GM12801 (cell line): ENCODE results near the gene BACH1.

ENCODE experiments used
- TF ChIP-seq, protein P1 (sequence below): IDR thresholded peaks from one replicate; pipeline ENCODE4 v1.5.1; 2011; ENCODE audit warnings: control low read depth; ENCODE audit not compliant: insufficient read length; ENCODE audit errors: extremely low read depth

The BACH1 gene

DNA sequence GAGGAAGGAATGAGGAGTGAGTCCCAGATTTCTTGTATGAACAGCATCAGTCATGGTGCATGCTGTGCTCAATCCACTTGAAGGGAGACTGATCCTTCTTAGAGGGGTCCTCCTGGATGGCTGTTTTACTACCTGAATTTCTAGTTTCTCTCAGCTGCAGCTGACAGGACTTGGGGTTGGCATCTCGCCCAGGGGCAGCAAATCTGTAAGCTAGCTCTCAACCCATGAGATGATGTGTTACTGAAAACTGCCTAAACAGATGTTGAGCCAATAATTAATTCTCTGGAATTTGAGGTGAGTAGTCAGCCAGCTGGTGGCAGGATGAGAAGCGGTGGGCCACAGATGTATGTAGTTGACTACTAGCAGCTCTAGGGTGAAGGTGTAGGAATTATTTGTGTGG is 19.6 kb downstream of the BACH1 start:
- TF ChIP-seq, protein P1, sequence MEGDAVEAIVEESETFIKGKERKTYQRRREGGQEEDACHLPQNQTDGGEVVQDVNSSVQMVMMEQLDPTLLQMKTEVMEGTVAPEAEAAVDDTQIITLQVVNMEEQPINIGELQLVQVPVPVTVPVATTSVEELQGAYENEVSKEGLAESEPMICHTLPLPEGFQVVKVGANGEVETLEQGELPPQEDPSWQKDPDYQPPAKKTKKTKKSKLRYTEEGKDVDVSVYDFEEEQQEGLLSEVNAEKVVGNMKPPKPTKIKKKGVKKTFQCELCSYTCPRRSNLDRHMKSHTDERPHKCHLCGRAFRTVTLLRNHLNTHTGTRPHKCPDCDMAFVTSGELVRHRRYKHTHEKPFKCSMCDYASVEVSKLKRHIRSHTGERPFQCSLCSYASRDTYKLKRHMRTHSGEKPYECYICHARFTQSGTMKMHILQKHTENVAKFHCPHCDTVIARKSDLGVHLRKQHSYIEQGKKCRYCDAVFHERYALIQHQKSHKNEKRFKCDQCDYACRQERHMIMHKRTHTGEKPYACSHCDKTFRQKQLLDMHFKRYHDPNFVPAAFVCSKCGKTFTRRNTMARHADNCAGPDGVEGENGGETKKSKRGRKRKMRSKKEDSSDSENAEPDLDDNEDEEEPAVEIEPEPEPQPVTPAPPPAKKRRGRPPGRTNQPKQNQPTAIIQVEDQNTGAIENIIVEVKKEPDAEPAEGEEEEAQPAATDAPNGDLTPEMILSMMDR = no peak

DNA sequence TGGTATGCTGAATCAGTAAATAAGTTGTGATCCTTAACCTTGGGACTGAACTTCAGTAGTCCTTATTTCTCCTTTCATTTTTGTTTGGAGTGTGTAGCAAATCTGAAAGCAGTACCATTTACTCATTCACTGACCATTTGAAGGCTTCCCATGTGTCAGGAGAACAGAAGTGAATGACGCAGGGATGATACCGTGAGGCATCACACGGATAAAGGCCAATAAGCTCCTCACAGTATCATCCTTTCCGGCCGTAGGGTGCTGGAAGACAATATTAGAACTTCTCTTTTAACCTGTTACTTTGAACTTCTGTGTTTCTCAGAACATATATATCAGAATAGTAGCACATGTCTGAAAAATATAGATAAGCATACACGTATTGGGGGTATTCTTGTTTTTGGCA is 21.3 kb downstream of the BACH1 start:
- TF ChIP-seq, protein P1 = no peak

DNA sequence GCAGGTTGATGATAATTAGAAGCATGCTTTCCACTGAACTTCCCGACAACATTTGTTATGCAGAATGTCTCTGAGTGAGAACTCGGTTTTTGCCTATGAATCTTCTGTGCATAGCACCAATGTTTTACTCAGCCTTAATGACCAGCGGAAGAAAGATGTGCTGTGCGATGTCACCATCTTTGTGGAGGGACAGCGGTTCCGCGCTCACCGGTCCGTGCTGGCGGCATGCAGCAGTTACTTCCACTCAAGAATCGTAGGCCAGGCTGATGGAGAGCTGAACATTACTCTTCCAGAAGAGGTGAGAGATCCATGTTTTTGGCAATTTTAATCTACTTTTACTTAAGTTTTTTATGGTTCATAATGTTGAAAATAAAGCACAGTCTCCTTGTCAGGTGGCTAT is 22.5 kb downstream of the BACH1 start:
- TF ChIP-seq, protein P1 = no peak

DNA sequence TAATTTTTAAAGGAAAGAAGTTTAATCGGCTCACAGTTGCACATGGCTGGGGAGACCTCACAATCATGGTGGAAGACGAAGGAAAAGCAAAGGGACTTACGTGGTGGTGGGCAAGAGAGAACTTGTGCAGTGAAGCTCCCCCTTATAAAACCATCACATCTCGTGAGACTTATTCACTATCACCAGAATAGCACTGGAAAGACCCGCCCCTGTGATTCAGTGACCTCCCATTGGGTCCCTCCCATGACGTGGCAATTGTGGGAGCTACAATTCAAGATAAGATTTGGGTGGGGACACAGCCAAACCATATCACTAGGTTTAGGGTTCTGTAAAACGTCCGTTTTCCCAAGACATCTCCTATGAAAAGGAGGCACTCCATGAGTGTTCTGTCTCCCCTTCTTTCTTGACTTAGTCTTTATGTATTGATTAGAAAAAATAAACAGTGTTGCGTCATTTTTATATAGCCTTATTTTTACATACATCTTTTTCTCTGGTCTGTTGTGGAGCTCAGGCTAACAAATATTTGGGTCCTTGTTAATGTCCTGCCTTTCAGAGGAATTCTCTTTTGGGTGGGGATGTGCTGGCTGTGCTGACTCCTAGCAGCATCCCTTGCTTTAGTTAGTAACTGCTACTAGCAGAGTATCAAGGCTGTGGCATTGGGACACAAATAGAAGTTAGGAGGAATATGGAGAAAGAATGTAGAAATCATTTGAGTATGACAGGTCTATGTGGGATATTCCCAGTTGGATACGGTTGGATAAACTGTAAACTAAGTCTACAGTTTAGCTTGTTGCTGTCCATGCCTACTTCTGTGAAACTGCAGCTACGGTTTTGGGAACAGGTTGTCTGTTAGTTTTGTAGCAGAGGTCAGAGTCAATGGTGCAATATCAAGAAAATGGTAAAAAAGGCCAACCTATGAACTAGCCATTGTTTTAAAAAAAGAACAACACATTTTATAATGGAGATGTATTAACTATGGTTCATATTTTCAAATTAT is 23.5 kb downstream of the BACH1 start:
- TF ChIP-seq, protein P1 = no peak

DNA sequence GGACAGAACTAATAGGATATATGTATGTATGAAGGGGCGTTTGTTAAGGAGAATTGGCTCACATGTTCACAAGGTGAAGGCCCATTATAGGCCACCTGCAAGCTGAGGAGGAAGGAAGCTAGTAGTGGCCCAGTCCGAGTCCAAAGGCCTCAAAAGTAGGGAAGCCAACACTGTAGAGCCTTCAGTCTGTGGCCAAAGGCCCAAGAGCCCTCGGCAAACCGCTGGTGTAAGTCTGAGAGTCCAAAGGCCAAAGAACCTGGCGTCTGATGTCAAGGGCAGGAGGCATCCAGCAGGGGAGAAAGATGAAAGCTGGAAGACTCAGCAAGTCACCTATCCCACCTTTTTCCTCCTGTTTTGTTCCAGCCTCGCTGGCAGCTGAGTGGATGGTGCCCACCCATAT is 24.5 kb downstream of the BACH1 start:
- TF ChIP-seq, protein P1 = no peak

DNA sequence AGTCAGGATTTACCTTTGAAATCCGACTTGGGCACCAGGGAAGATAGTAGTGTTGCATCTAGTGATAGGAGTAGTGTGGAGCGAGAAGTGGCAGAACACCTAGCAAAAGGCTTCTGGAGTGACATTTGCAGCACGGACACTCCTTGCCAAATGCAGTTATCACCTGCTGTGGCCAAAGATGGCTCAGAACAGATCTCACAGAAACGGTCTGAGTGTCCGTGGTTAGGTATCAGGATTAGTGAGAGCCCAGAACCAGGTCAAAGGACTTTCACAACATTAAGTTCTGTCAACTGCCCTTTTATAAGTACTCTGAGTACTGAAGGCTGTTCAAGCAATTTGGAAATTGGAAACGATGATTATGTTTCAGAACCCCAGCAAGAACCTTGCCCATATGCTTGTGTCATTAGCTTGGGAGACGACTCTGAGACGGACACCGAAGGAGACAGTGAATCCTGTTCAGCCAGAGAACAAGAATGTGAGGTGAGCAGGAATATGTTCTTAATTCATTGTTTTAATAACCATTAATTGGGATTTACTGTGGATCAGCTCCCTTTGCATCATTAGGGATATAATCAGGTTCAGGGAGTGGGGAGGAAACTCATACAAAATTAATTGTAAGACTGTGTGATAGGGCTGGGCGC is 28.3 kb downstream of the BACH1 start:
- TF ChIP-seq, protein P1 = no peak

DNA sequence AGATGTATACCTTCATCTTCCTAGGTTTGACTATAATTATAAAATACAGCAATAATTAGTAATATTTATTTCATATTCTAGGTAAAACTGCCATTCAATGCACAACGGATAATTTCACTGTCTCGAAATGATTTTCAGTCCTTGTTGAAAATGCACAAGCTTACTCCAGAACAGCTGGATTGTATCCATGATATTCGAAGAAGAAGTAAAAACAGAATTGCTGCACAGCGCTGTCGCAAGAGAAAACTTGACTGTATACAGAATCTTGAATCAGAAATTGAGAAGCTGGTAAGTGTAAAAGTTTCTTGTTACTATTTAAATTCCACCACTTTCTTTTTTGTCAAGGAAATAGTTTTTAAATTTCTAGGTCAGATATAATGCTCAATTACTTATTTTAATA is 30.7 kb downstream of the BACH1 start:
- TF ChIP-seq, protein P1 = no peak
